ENCODE measurements around the gene GATAD2B.

GATAD2B gene

GRCh38 chr1:153922076-153922971, 448 bp downstream of the GATAD2B start (continued):
- no peak for TF ChIP-seq ZNF148 (tag by site-specific recombination; IDR thresholded peaks at IDR 0.05; ENCODE audit: borderline replicate concordance)
- TF ChIP-seq KLF17 (tag by site-specific recombination; IDR thresholded peaks at IDR 0.05): no peak
- TF ChIP-seq ZNF18 (tag by site-specific recombination; IDR thresholded peaks at IDR 0.05): no peak
- TF ChIP-seq ZFP41 (tag by site-specific recombination; IDR thresholded peaks at IDR 0.05; ENCODE audit: borderline replicate concordance): no peak
- no peak for TF ChIP-seq AEBP2 (tag by site-specific recombination; IDR thresholded peaks at IDR 0.05; ENCODE audit: borderline replicate concordance)
- no peak for TF ChIP-seq ZSCAN4 (tag by site-specific recombination; IDR thresholded peaks at IDR 0.05)
- TF ChIP-seq ZNF433 (tag by site-specific recombination; IDR thresholded peaks at IDR 0.05; ENCODE audit: low read depth): no peak
- TF ChIP-seq ZNF701 (tag by site-specific recombination; IDR thresholded peaks at IDR 0.05): no peak
- peak; percentile 55 for TF ChIP-seq GLIS1 (tag by site-specific recombination; IDR thresholded peaks at IDR 0.05)
- peak; percentile 27; the same call in 1 of the 2 replicates for TF ChIP-seq ZBTB11 (tag by site-specific recombination; conservative IDR thresholded peaks at IDR 0.05; ENCODE audit: low read depth)
- no peak for TF ChIP-seq ZNF133 (tag by site-specific recombination; IDR thresholded peaks at IDR 0.05)
- no peak for TF ChIP-seq ZNF169 (tag by site-specific recombination; IDR thresholded peaks at IDR 0.05)
- TF ChIP-seq ZNF16 (tag by site-specific recombination; IDR thresholded peaks at IDR 0.05; ENCODE audit: low read depth): no peak
- no peak for TF ChIP-seq ZEB2 (tag by site-specific recombination; IDR thresholded peaks at IDR 0.05)
- TF ChIP-seq HOXC10 (CRISPR knock-in tag; IDR thresholded peaks at IDR 0.05): no peak
- TF ChIP-seq ZNF174 (tag by site-specific recombination; IDR thresholded peaks at IDR 0.05): no peak
- TF ChIP-seq PRDM2 (tag by site-specific recombination; IDR thresholded peaks at IDR 0.05; ENCODE audit: borderline replicate concordance): no peak
- TF ChIP-seq ZNF629 (tag by site-specific recombination; IDR thresholded peaks at IDR 0.05): no peak
- TF ChIP-seq GLI2 (tag by site-specific recombination; IDR thresholded peaks at IDR 0.05; ENCODE audit: borderline replicate concordance, low read depth): no peak
- TF ChIP-seq MEIS1 (CRISPR knock-in tag; IDR thresholded peaks at IDR 0.05; ENCODE audit: borderline replicate concordance): no peak
- no peak for TF ChIP-seq ZNF324 (tag by site-specific recombination; IDR thresholded peaks at IDR 0.05)
